Hepatocyte (in vitro differentiated cells): ENCODE data around the gene DOP1B.

ENCODE experiments used
- EZH2 ChIP-seq: fragments of 200-600 bp; sonication (generic); IDR thresholded peaks from 2 replicates; pipeline ENCODE4 v1.6.1; 2016; ENCODE audit warnings: antibody characterized with exemption, mild to moderate bottlenecking, borderline replicate concordance
- TF ChIP-seq, protein P1 (sequence below): fragments of 200-600 bp; sonication (generic); IDR thresholded peaks from 2 replicates; pipeline ENCODE4 v1.5.1; 2016; ENCODE audit warnings: antibody characterized with exemption, mild to moderate bottlenecking; ENCODE audit not compliant: poor library complexity

GRCh38 chr21:36120304-36120888 lies 36.2 kb upstream of the DOP1B start:
- TF ChIP-seq, protein P1, sequence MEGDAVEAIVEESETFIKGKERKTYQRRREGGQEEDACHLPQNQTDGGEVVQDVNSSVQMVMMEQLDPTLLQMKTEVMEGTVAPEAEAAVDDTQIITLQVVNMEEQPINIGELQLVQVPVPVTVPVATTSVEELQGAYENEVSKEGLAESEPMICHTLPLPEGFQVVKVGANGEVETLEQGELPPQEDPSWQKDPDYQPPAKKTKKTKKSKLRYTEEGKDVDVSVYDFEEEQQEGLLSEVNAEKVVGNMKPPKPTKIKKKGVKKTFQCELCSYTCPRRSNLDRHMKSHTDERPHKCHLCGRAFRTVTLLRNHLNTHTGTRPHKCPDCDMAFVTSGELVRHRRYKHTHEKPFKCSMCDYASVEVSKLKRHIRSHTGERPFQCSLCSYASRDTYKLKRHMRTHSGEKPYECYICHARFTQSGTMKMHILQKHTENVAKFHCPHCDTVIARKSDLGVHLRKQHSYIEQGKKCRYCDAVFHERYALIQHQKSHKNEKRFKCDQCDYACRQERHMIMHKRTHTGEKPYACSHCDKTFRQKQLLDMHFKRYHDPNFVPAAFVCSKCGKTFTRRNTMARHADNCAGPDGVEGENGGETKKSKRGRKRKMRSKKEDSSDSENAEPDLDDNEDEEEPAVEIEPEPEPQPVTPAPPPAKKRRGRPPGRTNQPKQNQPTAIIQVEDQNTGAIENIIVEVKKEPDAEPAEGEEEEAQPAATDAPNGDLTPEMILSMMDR: no peak
- TF ChIP-seq EZH2: no peak
